ENCODE results near the gene CLEC16A.

- TF ChIP-seq CTCF (IDR thresholded peaks at IDR 0.05), result no peak
- TF ChIP-seq EZH2 (IDR thresholded peaks at IDR 0.05; ENCODE audit: borderline replicate concordance, insufficient read depth, low read depth, low read length, poor library complexity, severe bottlenecking), result no peak
These were observed 23.6 kb downstream of the CLEC16A start for GRCh38 chr16:10967986-10968385.
